OCI-LY1 (cell line): ENCODE data around the gene COA1.

Experiments
- CTCF ChIP-seq: fragments of 200-600 bp; sonication (generic), shearing (Covaris generic); IDR thresholded peaks from 2 replicates; pipeline ENCODE4 v1.5.1; 2017; ENCODE audit warnings: mild to moderate bottlenecking, antibody characterized with exemption, low read length, moderate library complexity, mixed read lengths
- EZH2 ChIP-seq: fragments of 200-600 bp; sonication (generic), shearing (Covaris generic); IDR thresholded peaks from 2 replicates; pipeline ENCODE4 v1.8.0; 2017; ENCODE audit warnings: borderline replicate concordance, mixed run types, mild to moderate bottlenecking, antibody characterized with exemption, low read length, moderate library complexity, mixed read lengths

- TF ChIP-seq CTCF (no peak), EZH2 (no peak)
These were observed 25.3 kb upstream of the COA1 start for GRCh38 chr7:43754596-43754995.
